WERI-Rb-1 (cell line): ENCODE results near the gene ARHGEF17.

ENCODE experiments used
- DNase-seq: peaks from one replicate; pipeline ENCODE4 v3.0.0-alpha.2; 2020
- H3K27ac ChIP-seq: fragments of 250-450 bp; sonication (Bioruptor Pico); 2 replicates; pipeline ENCODE4 v1.5.1; 2020; ENCODE audit warnings: mild to moderate bottlenecking, moderate library complexity
- H3K27me3 ChIP-seq: fragments of 250-450 bp; sonication (Bioruptor Pico); 2 replicates; pipeline ENCODE4 v1.5.1; 2021; ENCODE audit warnings: mild to moderate bottlenecking, low read depth, moderate library complexity; ENCODE audit not compliant: insufficient read depth, severe bottlenecking
- H3K36me3 ChIP-seq: fragments of 250-450 bp; sonication (Bioruptor Pico); 2 replicates; pipeline ENCODE4 v1.5.1; 2020; ENCODE audit warnings: mild to moderate bottlenecking, moderate library complexity
- H3K4me3 ChIP-seq: 2 replicates; pipeline ENCODE4 v1.5.1; 2011; ENCODE audit warnings: low read depth, mild to moderate bottlenecking, control low read depth, low read length
- H3K9me3 ChIP-seq: fragments of 250-450 bp; sonication (Bioruptor Pico); 2 replicates; pipeline ENCODE4 v1.5.1; 2021; ENCODE audit warnings: mild to moderate bottlenecking, moderate library complexity; ENCODE audit not compliant: severe bottlenecking
- CTCF ChIP-seq: IDR thresholded peaks from 2 replicates; pipeline ENCODE4 v1.5.1; 2011; ENCODE audit warnings: low read depth, mild to moderate bottlenecking, control low read depth, inconsistent platforms, low read length

ARHGEF17 gene

GRCh38 chr11:73297231-73297590, 10.9 kb upstream of the ARHGEF17 start:
- Histone ChIP-seq H3K4me3 (no peak overlapping the region), H3K27ac (no peak overlapping the region), H3K9me3 (no peaks in the 10 kb centered on the region), H3K36me3 (no peaks in the 10 kb centered on the region), H3K27me3 (no peaks in the 10 kb centered on the region)
- TF ChIP-seq CTCF: no peak
- DNase-seq: no peak

GRCh38 chr11:73297702-73298101, 10.4 kb upstream of the ARHGEF17 start:
- no peak overlapping the region for H3K27ac ChIP-seq
- no peak for TF ChIP-seq CTCF
- no peaks in the 10 kb centered on the region for H3K27me3 ChIP-seq
- DNase-seq: no peak
- no peak overlapping the region for H3K4me3 ChIP-seq
- H3K36me3 ChIP-seq: no peaks in the 10 kb centered on the region
- H3K9me3 ChIP-seq: no peaks in the 10 kb centered on the region

- peak; percentile 84 for DNase-seq
- Histone ChIP-seq H3K36me3 (no peaks in the 10 kb centered on the region), H3K27ac (no peak overlapping the region), H3K4me3 (no peak overlapping the region), H3K27me3 (no peaks in the 10 kb centered on the region), H3K9me3 (no peaks in the 10 kb centered on the region)
- no peak for TF ChIP-seq CTCF
These were observed 9.8 kb upstream of the ARHGEF17 start for GRCh38 chr11:73298233-73298632.

GRCh38 chr11:73299751-73300150, 8.3 kb upstream of the ARHGEF17 start:
- H3K9me3 ChIP-seq: no peaks in the 10 kb centered on the region
- H3K36me3 ChIP-seq: no peaks in the 10 kb centered on the region
- no peaks in the 10 kb centered on the region for H3K27me3 ChIP-seq
- no peak overlapping the region for H3K4me3 ChIP-seq
- no peak for TF ChIP-seq CTCF
- no peak overlapping the region for H3K27ac ChIP-seq
- DNase-seq: no peak

GRCh38 chr11:73306069-73306841, 1.8 kb upstream of the ARHGEF17 start:
- peaks cover 5% of the 10 kb centered on the region for H3K36me3 ChIP-seq
- DNase-seq: no peak
- H3K27ac ChIP-seq: peak overlapping the region; percentile 80
- H3K9me3 ChIP-seq: peaks cover 21% of the 10 kb centered on the region
- TF ChIP-seq CTCF: peak; percentile 16; the same call in 1 of the 2 replicates
- no peaks in the 10 kb centered on the region for H3K27me3 ChIP-seq
- H3K4me3 ChIP-seq: no peak overlapping the region

- H3K4me3 ChIP-seq: peak overlapping the region; percentile 40
- peak overlapping the region; percentile 80 for H3K27ac ChIP-seq
- peaks cover 21% of the 10 kb centered on the region for H3K9me3 ChIP-seq
- H3K27me3 ChIP-seq: no peaks in the 10 kb centered on the region
- peaks cover 5% of the 10 kb centered on the region for H3K36me3 ChIP-seq
- TF ChIP-seq CTCF: no peak
- DNase-seq: no peak
These were observed 1.1 kb upstream of the ARHGEF17 start for GRCh38 chr11:73306977-73307322.
